HepG2 (cell line): Measurements from ENCODE around the gene CTDP1. TPM values are rescaled to one million over a fixed set of nuclear protein-coding genes. Genes with fewer than 3 reads are reported as not detected.

ENCODE experiments used
- ARNT ChIP-seq: fragments of 450-650 bp; IDR thresholded peaks from 2 replicates; pipeline ENCODE4 v1.6.1; 2017
- FOSL1 ChIP-seq: sonication (generic); formaldehyde crosslinking; IDR thresholded peaks from 2 replicates; pipeline ENCODE4 v1.9.0; 2021; ENCODE audit warnings: missing genetic modification reagents, borderline replicate concordance
- ZFP62 ChIP-seq: sonication (generic); formaldehyde crosslinking; IDR thresholded peaks from 2 replicates; pipeline ENCODE4 v1.4.0; 2020; ENCODE audit warnings: missing genetic modification reagents
- ZNF318 ChIP-seq: sonication (generic); formaldehyde crosslinking; IDR thresholded peaks from 2 replicates; pipeline ENCODE4 v1.4.0; 2020; ENCODE audit warnings: mild to moderate bottlenecking, missing genetic modification reagents
- ZNF468 ChIP-seq: sonication (generic); formaldehyde crosslinking; IDR thresholded peaks from 2 replicates; pipeline ENCODE4 v1.8.0; 2022; ENCODE audit warnings: mild to moderate bottlenecking, moderate library complexity, missing genetic modification reagents
- ZNF672 ChIP-seq: sonication (generic); formaldehyde crosslinking; IDR thresholded peaks from 2 replicates; pipeline ENCODE4 v1.8.1; 2022; ENCODE audit warnings: missing genetic modification reagents
- polyA plus RNA-seq, 8 experiments: library from polyadenylated mRNA; depleted of rRNA in 3 of 8; stranded (reverse) in 7 of 8; unstranded in 1 of 8; fragments of >200 nt; fragmentation: Illumina TruSeq in 4 of 8; extraction: Trizol in 4 of 8; gene quantifications; 2 replicates each; pipeline versions ENCODE4 v1.2.1 to v1.2.3, GENCODE V29; 2011 to 2016; ENCODE audit warnings: low read depth in 4 of 8, missing spikeins in 1 of 8, mixed read lengths in 1 of 8; ENCODE audit not compliant: insufficient read depth in 1 of 8
- total RNA-seq, 5 experiments: library from RNA; depleted of rRNA; stranded (reverse); fragments of >200 nt; fragmentation: Illumina TruSeq; extraction: Trizol; gene quantifications; 2 replicates each; pipeline ENCODE4 v1.2.3, GENCODE V29; 2016; ENCODE audit warnings: low read depth in 1 of 5

Gene CTDP1
- total and polyA plus RNA-seq, 2 of the 13 experiments (the other 11 are each of a cell fraction or from before 2014, with no cell fraction given): 6.9 to 11.0 TPM

- TF ChIP-seq ZNF318 (no peak), ZFP62 (CRISPR knock-in tag) (no peak), FOSL1 (CRISPR knock-in tag) (no peak), ZNF468 (CRISPR knock-in tag) (no peak), ARNT (no peak), ZNF672 (CRISPR knock-in tag) (no peak)
Observed at GRCh38 chr18:79779021-79779699, 99.6 kb downstream of the CTDP1 start (continued).
